ENCODE measurements around the gene HDDC3. TPM values are rescaled to one million over a fixed set of nuclear protein-coding genes. Genes with fewer than 3 reads are reported as not detected.

The HDDC3 gene
- total RNA-seq, 1 donor from 2014 or later = 10.5 TPM

DNA sequence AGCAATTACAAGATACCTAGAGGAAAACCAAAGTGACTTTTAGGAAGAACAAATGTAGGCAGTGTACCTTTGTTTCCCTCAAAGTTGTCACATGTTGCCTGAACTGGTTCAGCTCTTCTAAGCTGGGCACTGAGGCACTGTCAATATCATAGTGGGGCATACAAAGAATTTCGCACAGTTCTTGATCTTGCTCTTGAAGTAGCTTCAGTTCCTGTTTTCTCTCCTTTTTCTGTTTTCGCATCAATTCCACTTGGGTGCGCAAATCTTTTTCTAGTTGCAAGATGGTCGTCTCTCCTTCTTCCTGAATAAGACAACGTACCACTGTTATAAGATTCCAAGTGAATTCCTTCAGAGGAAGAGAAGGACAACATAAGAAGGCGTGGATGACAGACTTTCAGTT lies 49.3 kb upstream of the HDDC3 start:
- H3K36me3 Mint-ChIP-seq (ENCODE audit: low read depth, unreplicated experiment) = no peaks in the 10 kb centered on the region

DNA sequence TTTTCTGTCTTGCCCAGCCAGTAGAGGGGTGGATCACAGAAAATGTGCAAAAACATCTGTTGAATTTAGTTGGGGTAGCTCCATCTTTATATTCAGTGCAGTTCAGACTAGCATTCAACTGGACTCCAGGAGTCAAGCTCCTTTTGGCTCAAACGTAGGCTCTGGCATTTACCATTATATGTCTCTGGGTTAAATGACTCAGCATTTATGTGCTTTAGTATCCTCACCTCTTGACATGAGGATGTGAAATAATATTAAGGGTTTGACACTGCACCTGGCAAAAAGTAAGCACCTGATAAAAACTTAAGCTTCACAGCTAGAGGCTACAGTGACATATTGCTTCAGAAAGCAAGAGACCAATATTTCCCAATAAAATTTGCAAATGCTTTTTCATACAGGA lies 47.2 kb upstream of the HDDC3 start:
- Histone ChIP-seq H4K20me1 (ENCODE audit: insufficient read depth, low read length) (no peaks in the 10 kb centered on the region), H3K4me2 (ENCODE audit: low read length) (no peak overlapping the region), H3K9me3 (ENCODE audit: insufficient read depth, low read depth, low read length) (no peaks in the 10 kb centered on the region), H2AFZ (ENCODE audit: low read depth, low read length) (no peak overlapping the region), H3K79me2 (ENCODE audit: insufficient read depth, low read length) (peaks cover 16% of the 10 kb centered on the region), H3K4me3 (ENCODE audit: insufficient read depth, low read depth, low read length) (no peak overlapping the region), H3K36me3 (ENCODE audit: insufficient read depth, low read length) (peaks cover 39% of the 10 kb centered on the region), H3K4me1 (ENCODE audit: insufficient read depth, low read length) (no peaks in the 10 kb centered on the region), H3K27me3 (ENCODE audit: insufficient read depth, low read length) (no peaks in the 10 kb centered on the region), H3K9ac (ENCODE audit: low read length) (no peak overlapping the region), H3K27ac (ENCODE audit: low read depth, low read length) (no peak overlapping the region)
- H3K27me3 Mint-ChIP-seq (ENCODE audit: low read depth, unreplicated experiment) = no peaks in the 10 kb centered on the region
- H3K27ac Mint-ChIP-seq (ENCODE audit: unreplicated experiment) = no peak overlapping the region
- no peaks in the 10 kb centered on the region for H3K9me3 Mint-ChIP-seq (ENCODE audit: unreplicated experiment)
- peaks cover 5% of the 10 kb centered on the region for H3K4me1 Mint-ChIP-seq (ENCODE audit: low read depth, unreplicated experiment)
- TF ChIP-seq EZH2 (IDR thresholded peaks at IDR 0.05; ENCODE audit: insufficient read depth, low read length) (no peak), CTCF (IDR thresholded peaks at IDR 0.05; ENCODE audit: insufficient read depth, low read depth, low read length) (no peak)
- no peaks in the 10 kb centered on the region for H3K36me3 Mint-ChIP-seq (ENCODE audit: low read depth, unreplicated experiment)
- H3K4me3 Mint-ChIP-seq (ENCODE audit: unreplicated experiment) = no peak overlapping the region
- DNase-seq (ENCODE audit: low read depth) (no peak), FAIRE-seq (no peak)

More for the DNA sequence above, 49.3 kb upstream of the HDDC3 start:
- H3K4me3 Mint-ChIP-seq (ENCODE audit: unreplicated experiment) = no peak overlapping the region
- peaks cover 5% of the 10 kb centered on the region for H3K4me1 Mint-ChIP-seq (ENCODE audit: low read depth, unreplicated experiment)
- H3K9me3 ChIP-seq (ENCODE audit: insufficient read depth, low read depth, low read length) = no peaks in the 10 kb centered on the region
- no peak overlapping the region for H2AFZ ChIP-seq (ENCODE audit: low read depth, low read length)
- TF ChIP-seq CTCF (IDR thresholded peaks at IDR 0.05; ENCODE audit: insufficient read depth, low read depth, low read length) = no peak
- no peak for TF ChIP-seq EZH2 (IDR thresholded peaks at IDR 0.05; ENCODE audit: insufficient read depth, low read length)
- no peaks in the 10 kb centered on the region for H3K9me3 Mint-ChIP-seq (ENCODE audit: unreplicated experiment)
- H3K4me1 ChIP-seq (ENCODE audit: insufficient read depth, low read length) = no peaks in the 10 kb centered on the region
- no peak overlapping the region for H3K27ac Mint-ChIP-seq (ENCODE audit: unreplicated experiment)
- peaks cover 31% of the 10 kb centered on the region for H3K36me3 ChIP-seq (ENCODE audit: insufficient read depth, low read length)
- FAIRE-seq (no peak), DNase-seq (ENCODE audit: low read depth) (no peak)
- H3K4me3 ChIP-seq (ENCODE audit: insufficient read depth, low read depth, low read length) = no peak overlapping the region
- H3K79me2 ChIP-seq (ENCODE audit: insufficient read depth, low read length) = peaks cover 37% of the 10 kb centered on the region
- H3K27me3 ChIP-seq (ENCODE audit: insufficient read depth, low read length) = no peaks in the 10 kb centered on the region
- H3K4me2 ChIP-seq (ENCODE audit: low read length) = no peak overlapping the region
- H3K27ac ChIP-seq (ENCODE audit: low read depth, low read length) = no peak overlapping the region
- no peaks in the 10 kb centered on the region for H4K20me1 ChIP-seq (ENCODE audit: insufficient read depth, low read length)
- no peak overlapping the region for H3K9ac ChIP-seq (ENCODE audit: low read length)
- H3K27me3 Mint-ChIP-seq (ENCODE audit: low read depth, unreplicated experiment) = no peaks in the 10 kb centered on the region

- DNase-seq (ENCODE audit: low read depth) (no peak), FAIRE-seq (no peak)
- H3K36me3 Mint-ChIP-seq (ENCODE audit: low read depth, unreplicated experiment) = no peaks in the 10 kb centered on the region
- no peak overlapping the region for H3K4me3 Mint-ChIP-seq (ENCODE audit: unreplicated experiment)
- Histone ChIP-seq H2AFZ (ENCODE audit: low read depth, low read length) (no peak overlapping the region), H3K79me2 (ENCODE audit: insufficient read depth, low read length) (no peaks in the 10 kb centered on the region), H3K9me3 (ENCODE audit: insufficient read depth, low read depth, low read length) (no peaks in the 10 kb centered on the region), H3K4me2 (ENCODE audit: low read length) (no peak overlapping the region), H3K36me3 (ENCODE audit: insufficient read depth, low read length) (peaks cover 26% of the 10 kb centered on the region), H3K9ac (ENCODE audit: low read length) (no peak overlapping the region), H4K20me1 (ENCODE audit: insufficient read depth, low read length) (no peaks in the 10 kb centered on the region), H3K27ac (ENCODE audit: low read depth, low read length) (no peak overlapping the region), H3K27me3 (ENCODE audit: insufficient read depth, low read length) (no peaks in the 10 kb centered on the region), H3K4me1 (ENCODE audit: insufficient read depth, low read length) (no peaks in the 10 kb centered on the region), H3K4me3 (ENCODE audit: insufficient read depth, low read depth, low read length) (no peak overlapping the region)
- H3K27ac Mint-ChIP-seq (ENCODE audit: unreplicated experiment) = no peak overlapping the region
- TF ChIP-seq EZH2 (IDR thresholded peaks at IDR 0.05; ENCODE audit: insufficient read depth, low read length) (no peak), CTCF (IDR thresholded peaks at IDR 0.05; ENCODE audit: insufficient read depth, low read depth, low read length) (no peak)
- H3K4me1 Mint-ChIP-seq (ENCODE audit: low read depth, unreplicated experiment) = no peaks in the 10 kb centered on the region
- H3K9me3 Mint-ChIP-seq (ENCODE audit: unreplicated experiment) = no peaks in the 10 kb centered on the region
- H3K27me3 Mint-ChIP-seq (ENCODE audit: low read depth, unreplicated experiment) = no peaks in the 10 kb centered on the region
Measured at GRCh38 chr15:90974216-90974615, 41.9 kb upstream of the HDDC3 start.
